ENCODE results near the gene DRGX. TPM values are rescaled to one million over a fixed set of nuclear protein-coding genes. Genes with fewer than 3 reads are reported as not detected.

Gene DRGX
- total RNA-seq, 1 donor = not detected

GRCh38 chr10:49431426-49431825 lies 35.5 kb upstream of the DRGX start:
- no peak for TF ChIP-seq CTCF (IDR thresholded peaks at IDR 0.05; ENCODE audit: insufficient read depth, low read depth, low read length)
- H3K4me3 ChIP-seq (ENCODE audit: low read depth, low read length) = no peak overlapping the region
- peak; percentile 82 for DNase-seq (ENCODE audit: low read depth)

- H3K4me3 ChIP-seq (ENCODE audit: low read depth, low read length) = no peak overlapping the region
- DNase-seq (ENCODE audit: low read depth) = no peak
- TF ChIP-seq CTCF (IDR thresholded peaks at IDR 0.05; ENCODE audit: insufficient read depth, low read depth, low read length) = no peak
Observed at GRCh38 chr10:49429458-49429857, 33.6 kb upstream of the DRGX start.

GRCh38 chr10:49426490-49427360 lies 30.8 kb upstream of the DRGX start:
- no peak for TF ChIP-seq CTCF (IDR thresholded peaks at IDR 0.05; ENCODE audit: insufficient read depth, low read depth, low read length)
- DNase-seq (ENCODE audit: low read depth) = peak; percentile 37
- H3K4me3 ChIP-seq (ENCODE audit: low read depth, low read length) = no peak overlapping the region

- no peak for DNase-seq (ENCODE audit: low read depth)
- TF ChIP-seq CTCF (IDR thresholded peaks at IDR 0.05; ENCODE audit: insufficient read depth, low read depth, low read length) = no peak
- H3K4me3 ChIP-seq (ENCODE audit: low read depth, low read length) = no peak overlapping the region
Observed at GRCh38 chr10:49419005-49419404, 23.1 kb upstream of the DRGX start.

- TF ChIP-seq CTCF (IDR thresholded peaks at IDR 0.05; ENCODE audit: insufficient read depth, low read depth, low read length) = peak; percentile 2
- DNase-seq (ENCODE audit: low read depth) = no peak
- no peak overlapping the region for H3K4me3 ChIP-seq (ENCODE audit: low read depth, low read length)
Observed at GRCh38 chr10:49418328-49418727, 22.4 kb upstream of the DRGX start.

- TF ChIP-seq CTCF (IDR thresholded peaks at IDR 0.05; ENCODE audit: insufficient read depth, low read depth, low read length) = no peak
Observed at GRCh38 chr10:49418053-49418326, 22.1 kb upstream of the DRGX start.

More at GRCh38 chr10:49418053-49418326, 22.1 kb upstream of the DRGX start:
- DNase-seq (ENCODE audit: low read depth) = no peak
- no peak overlapping the region for H3K4me3 ChIP-seq (ENCODE audit: low read depth, low read length)

Measured in fibroblast of villous mesenchyme (primary cell).